WERI-Rb-1 (cell line): ENCODE data around the gene OPN4.

Experiments used
- DNase-seq: peaks from one replicate; pipeline ENCODE4 v3.0.0-alpha.2; 2020
- H3K27ac ChIP-seq: fragments of 250-450 bp; sonication (Bioruptor Pico); 2 replicates; pipeline ENCODE4 v1.5.1; 2020; ENCODE audit warnings: mild to moderate bottlenecking, moderate library complexity
- H3K27me3 ChIP-seq: fragments of 250-450 bp; sonication (Bioruptor Pico); 2 replicates; pipeline ENCODE4 v1.5.1; 2021; ENCODE audit warnings: mild to moderate bottlenecking, low read depth, moderate library complexity; ENCODE audit not compliant: insufficient read depth, severe bottlenecking
- H3K36me3 ChIP-seq: fragments of 250-450 bp; sonication (Bioruptor Pico); 2 replicates; pipeline ENCODE4 v1.5.1; 2020; ENCODE audit warnings: mild to moderate bottlenecking, moderate library complexity
- H3K4me3 ChIP-seq: 2 replicates; pipeline ENCODE4 v1.5.1; 2011; ENCODE audit warnings: low read depth, mild to moderate bottlenecking, control low read depth, low read length
- H3K9me3 ChIP-seq: fragments of 250-450 bp; sonication (Bioruptor Pico); 2 replicates; pipeline ENCODE4 v1.5.1; 2021; ENCODE audit warnings: mild to moderate bottlenecking, moderate library complexity; ENCODE audit not compliant: severe bottlenecking
- CTCF ChIP-seq: IDR thresholded peaks from 2 replicates; pipeline ENCODE4 v1.5.1; 2011; ENCODE audit warnings: low read depth, mild to moderate bottlenecking, control low read depth, inconsistent platforms, low read length

Gene OPN4

GRCh38 chr10:86703176-86703575 lies 48.8 kb downstream of the OPN4 start:
- TF ChIP-seq CTCF: no peak
- Histone ChIP-seq H3K27me3 (no peaks in the 10 kb centered on the region), H3K9me3 (no peaks in the 10 kb centered on the region), H3K36me3 (no peaks in the 10 kb centered on the region), H3K27ac (no peak overlapping the region), H3K4me3 (no peak overlapping the region)
- no peak for DNase-seq

- no peaks in the 10 kb centered on the region for H3K9me3 ChIP-seq
Observed at GRCh38 chr10:86705139-86705538, 50.8 kb downstream of the OPN4 start.

GRCh38 chr10:86705905-86706304 lies 51.6 kb downstream of the OPN4 start:
- Histone ChIP-seq H3K36me3 (no peaks in the 10 kb centered on the region), H3K27ac (no peak overlapping the region), H3K9me3 (no peaks in the 10 kb centered on the region), H3K27me3 (no peaks in the 10 kb centered on the region), H3K4me3 (no peak overlapping the region)
- TF ChIP-seq CTCF: no peak
- DNase-seq: no peak

More at GRCh38 chr10:86705139-86705538, 50.8 kb downstream of the OPN4 start:
- Histone ChIP-seq H3K4me3 (no peak overlapping the region), H3K27ac (no peak overlapping the region), H3K27me3 (no peaks in the 10 kb centered on the region), H3K36me3 (no peaks in the 10 kb centered on the region)
- DNase-seq: no peak
- TF ChIP-seq CTCF: no peak

GRCh38 chr10:86706401-86706841 lies 52.1 kb downstream of the OPN4 start:
- Histone ChIP-seq H3K36me3 (no peaks in the 10 kb centered on the region), H3K27me3 (no peaks in the 10 kb centered on the region), H3K4me3 (no peak overlapping the region), H3K9me3 (no peaks in the 10 kb centered on the region), H3K27ac (no peak overlapping the region)
- no peak for TF ChIP-seq CTCF
- no peak for DNase-seq

- no peak for DNase-seq
- H3K36me3 ChIP-seq: no peaks in the 10 kb centered on the region
- no peaks in the 10 kb centered on the region for H3K27me3 ChIP-seq
- TF ChIP-seq CTCF: no peak
- no peaks in the 10 kb centered on the region for H3K9me3 ChIP-seq
- H3K27ac ChIP-seq: no peak overlapping the region
- H3K4me3 ChIP-seq: no peak overlapping the region
Observed at GRCh38 chr10:86706977-86707376, 52.6 kb downstream of the OPN4 start.

GRCh38 chr10:86707505-86707904 lies 53.2 kb downstream of the OPN4 start:
- TF ChIP-seq CTCF: no peak
- Histone ChIP-seq H3K36me3 (no peaks in the 10 kb centered on the region), H3K4me3 (no peak overlapping the region), H3K27ac (no peak overlapping the region), H3K9me3 (no peaks in the 10 kb centered on the region), H3K27me3 (no peaks in the 10 kb centered on the region)
- no peak for DNase-seq
